Measurements from ENCODE around the gene CTTNBP2NL. TPM values are rescaled to one million over a fixed set of nuclear protein-coding genes. Genes with fewer than 3 reads are reported as not detected.
A peak's percentile ranks its signal among the peaks of the same experiment; 100 is the strongest.

The CTTNBP2NL gene
- total RNA-seq, 4 donors from 2014 or later = 44.6 to 64.8 (median 52.4) TPM

GRCh38 chr1:112358061-112358770, 37.8 kb upstream of the CTTNBP2NL start:
- in situ Hi-C loops (cut with MboI; ENCODE audit: low pct_ligation_motif_present in 1 of 4, low pct_unique_long_range_greater_than_20kb in 1 of 4, low sequenced_read_pairs in 3 of 4) = loop anchor here in 1 of 4 donors (25.0 kb wide), 1 partner anchor 871 kb away; no protein-coding TSS in a partner anchor
- 68 to 74% methylated on average over 8 of the region's 8 CpGs for WGBS, 2 donors (ENCODE audit: low coverage in 1 of 2)
- TF ChIP-seq EP300 (IDR thresholded peaks at IDR 0.05; ENCODE audit: low read depth) = no peak
- no peak for TF ChIP-seq CTCF (IDR thresholded peaks at IDR 0.05)
- no peak for TF ChIP-seq POLR2A (IDR thresholded peaks at IDR 0.05)
- TF ChIP-seq POLR2AphosphoS5 (IDR thresholded peaks at IDR 0.05) = no peak

GRCh38 chr1:112358798-112359408, 37.1 kb upstream of the CTTNBP2NL start:
- no peak for TF ChIP-seq EP300 (IDR thresholded peaks at IDR 0.05; ENCODE audit: low read depth)
- TF ChIP-seq POLR2AphosphoS5 (IDR thresholded peaks at IDR 0.05) = peak in 1 of 3 donors; percentile 13
- no peak for TF ChIP-seq POLR2A (IDR thresholded peaks at IDR 0.05)
- peak; percentile 68 to 78 (median 72) for TF ChIP-seq CTCF (IDR thresholded peaks at IDR 0.05)
- Histone ChIP-seq H3K27ac (peak overlapping the region; percentile 78 to 91 (median 86)), H3K36me3 (no peaks in the 10 kb centered on the region), H3K9me3 (no peaks in the 10 kb centered on the region), H3K27me3 (no peaks in the 10 kb centered on the region), H3K4me1 (peaks cover 17 to 32% (median 29%) of the 10 kb centered on the region in 4 donors), H3K4me3 (peak overlapping the region in 1 of 4 donors; percentile 29)
- peak; percentile 81 for DNase-seq
- 47% methylated on average over 7 of the region's 7 CpGs; no CpG with 5 or more reads in 1 of the 2 donors for WGBS, 2 donors (ENCODE audit: low coverage in 1 of 2)
- intact Hi-C loops (cut with DNase I; ENCODE audit: low total_unique reads) (loop anchor here (10.0 kb wide), 1 partner anchor 564 kb away; no protein-coding TSS in a partner anchor), in situ Hi-C loops (cut with MboI; ENCODE audit: low pct_ligation_motif_present in 1 of 4, low pct_unique_long_range_greater_than_20kb in 1 of 4, low sequenced_read_pairs in 3 of 4) (loop anchor here in 1 of 4 donors (25.0 kb wide), 1 partner anchor 872 kb away; no protein-coding TSS in a partner anchor)

More at GRCh38 chr1:112358061-112358770, 37.8 kb upstream of the CTTNBP2NL start:
- intact Hi-C loops (cut with DNase I; ENCODE audit: low total_unique reads) = loop anchor here (10.0 kb wide), 1 partner anchor 563 kb away; no protein-coding TSS in a partner anchor
- Histone ChIP-seq H3K4me1 (peaks cover 17 to 32% (median 29%) of the 10 kb centered on the region in 4 donors), H3K9me3 (no peaks in the 10 kb centered on the region), H3K4me3 (no peak overlapping the region), H3K36me3 (no peaks in the 10 kb centered on the region), H3K27ac (peak overlapping the region; percentile 78 to 91 (median 86)), H3K27me3 (no peaks in the 10 kb centered on the region)
- no peak for DNase-seq

GRCh38 chr1:112359961-112360767, 35.9 kb upstream of the CTTNBP2NL start:
- in situ Hi-C loops (cut with MboI; ENCODE audit: low pct_ligation_motif_present in 1 of 4, low pct_unique_long_range_greater_than_20kb in 1 of 4, low sequenced_read_pairs in 3 of 4) (loop anchor here in 1 of 4 donors (25.0 kb wide), 1 partner anchor 873 kb away; no protein-coding TSS in a partner anchor), intact Hi-C loops (cut with DNase I; ENCODE audit: low total_unique reads) (loop anchor here (10.0 kb wide), 1 partner anchor 565 kb away; no protein-coding TSS in a partner anchor)
- no peaks in the 10 kb centered on the region for H3K9me3 ChIP-seq
- H3K36me3 ChIP-seq = no peaks in the 10 kb centered on the region
- no peaks in the 10 kb centered on the region for H3K27me3 ChIP-seq
- 9 to 39% methylated on average over 7 to 11 of the region's 11 CpGs for WGBS, 2 donors (ENCODE audit: low coverage in 1 of 2)
- peak; percentile 64 for TF ChIP-seq EP300 (IDR thresholded peaks at IDR 0.05; ENCODE audit: low read depth)
- TF ChIP-seq CTCF (IDR thresholded peaks at IDR 0.05) = peak in 2 of 5 experiments; percentile 5 to 30
- peak; percentile 34 for TF ChIP-seq POLR2A (IDR thresholded peaks at IDR 0.05)
- TF ChIP-seq POLR2AphosphoS5 (IDR thresholded peaks at IDR 0.05) = peak; percentile 47 to 83 (median 62)
- H3K4me3 ChIP-seq = peak overlapping the region in 2 of 4 donors; percentile 4 to 29
- DNase-seq = peak; percentile 79
- peaks cover 17 to 32% (median 29%) of the 10 kb centered on the region in 4 donors for H3K4me1 ChIP-seq
- peak overlapping the region; percentile 78 to 91 (median 86) for H3K27ac ChIP-seq
